AG09309 (cell line): ENCODE measurements around the gene CNGA4.

ENCODE experiments used
- DNase-seq: peaks from one replicate; pipeline ENCODE4 v3.0.0-alpha.2; 2010; ENCODE audit warnings: low read depth
- H3K4me3 ChIP-seq: 2 replicates; pipeline ENCODE4 v1.5.1; 2011; ENCODE audit warnings: mild to moderate bottlenecking, low read depth, low read length, moderate library complexity; ENCODE audit not compliant: control insufficient read depth
- TF ChIP-seq, protein P1 (sequence below): IDR thresholded peaks from 2 replicates; pipeline ENCODE4 v1.5.1; 2011; ENCODE audit warnings: mild to moderate bottlenecking, low read depth, low read length, inconsistent platforms; ENCODE audit not compliant: insufficient read depth, control insufficient read depth; ENCODE audit errors: missing control alignments

CNGA4 gene

GRCh38 chr11:6285019-6285418, 46.1 kb downstream of the CNGA4 start:
- H3K4me3 ChIP-seq = no peak overlapping the region
- no peak for DNase-seq
- TF ChIP-seq, protein P1, sequence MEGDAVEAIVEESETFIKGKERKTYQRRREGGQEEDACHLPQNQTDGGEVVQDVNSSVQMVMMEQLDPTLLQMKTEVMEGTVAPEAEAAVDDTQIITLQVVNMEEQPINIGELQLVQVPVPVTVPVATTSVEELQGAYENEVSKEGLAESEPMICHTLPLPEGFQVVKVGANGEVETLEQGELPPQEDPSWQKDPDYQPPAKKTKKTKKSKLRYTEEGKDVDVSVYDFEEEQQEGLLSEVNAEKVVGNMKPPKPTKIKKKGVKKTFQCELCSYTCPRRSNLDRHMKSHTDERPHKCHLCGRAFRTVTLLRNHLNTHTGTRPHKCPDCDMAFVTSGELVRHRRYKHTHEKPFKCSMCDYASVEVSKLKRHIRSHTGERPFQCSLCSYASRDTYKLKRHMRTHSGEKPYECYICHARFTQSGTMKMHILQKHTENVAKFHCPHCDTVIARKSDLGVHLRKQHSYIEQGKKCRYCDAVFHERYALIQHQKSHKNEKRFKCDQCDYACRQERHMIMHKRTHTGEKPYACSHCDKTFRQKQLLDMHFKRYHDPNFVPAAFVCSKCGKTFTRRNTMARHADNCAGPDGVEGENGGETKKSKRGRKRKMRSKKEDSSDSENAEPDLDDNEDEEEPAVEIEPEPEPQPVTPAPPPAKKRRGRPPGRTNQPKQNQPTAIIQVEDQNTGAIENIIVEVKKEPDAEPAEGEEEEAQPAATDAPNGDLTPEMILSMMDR = no peak
